ENCODE data around the gene TEX54.
"Not testable (repeated sequence)": the region's sequence is repeated elsewhere in the genome, so short reads cannot be mapped to it uniquely, and the experiment has no call there.

The TEX54 gene

GRCh38 chr11:62830904-62831519, 1.6 kb downstream of the TEX54 start:
- no peak for DNase-seq

GRCh38 chr11:62828130-62828529, 4.5 kb downstream of the TEX54 start:
- not testable (repeated sequence) for DNase-seq

- no peak for DNase-seq
Measured at GRCh38 chr11:62823677-62824076, 9.0 kb downstream of the TEX54 start.

- DNase-seq: no peak
Measured at GRCh38 chr11:62817129-62817528, 15.5 kb downstream of the TEX54 start.

GRCh38 chr11:62816557-62816956, 16.1 kb downstream of the TEX54 start:
- DNase-seq: no peak

- no peak for DNase-seq
Measured at GRCh38 chr11:62811659-62812058, 21.0 kb downstream of the TEX54 start.

GRCh38 chr11:62810748-62811147, 21.9 kb downstream of the TEX54 start:
- no peak for DNase-seq

GRCh38 chr11:62806611-62807121, 26.0 kb downstream of the TEX54 start:
- no peak for DNase-seq

- no peak for DNase-seq
Measured at GRCh38 chr11:62805961-62806441, 26.6 kb downstream of the TEX54 start.

GRCh38 chr11:62805076-62805892, 27.4 kb downstream of the TEX54 start, which contains the start of gene NXF1:
TSS of gene NXF1 (minus strand) at chr11:62805440. CDS start at chr11:62805356, 84 bp downstream.
- peak; percentile 97 for DNase-seq

- DNase-seq: no peak
Measured at GRCh38 chr11:62804310-62805075, 28.1 kb downstream of the TEX54 start.

GRCh38 chr11:62801071-62801470, 31.6 kb downstream of the TEX54 start:
- no peak for DNase-seq

- no peak for DNase-seq
Measured at GRCh38 chr11:62799486-62799885, 33.2 kb downstream of the TEX54 start.

- DNase-seq: no peak
Measured at GRCh38 chr11:62796281-62796680, 36.4 kb downstream of the TEX54 start.

- no peak for DNase-seq
Measured at GRCh38 chr11:62794201-62794775, 38.4 kb downstream of the TEX54 start.

- DNase-seq: no peak
Measured at GRCh38 chr11:62792202-62792575, 40.5 kb downstream of the TEX54 start.

- peak; percentile 86 for DNase-seq
Measured at GRCh38 chr11:62791501-62792201, 41.0 kb downstream of the TEX54 start, which contains the start of gene TMEM223. TSS of gene TMEM223 (minus strand) at chr11:62792006. CDS start at chr11:62791994, 12 bp downstream.

GRCh38 chr11:62789576-62789975, 43.1 kb downstream of the TEX54 start:
- DNase-seq: no peak

- no peak for DNase-seq
Measured at GRCh38 chr11:62788991-62789390, 43.6 kb downstream of the TEX54 start.

- DNase-seq: peak; percentile 95
Measured at GRCh38 chr11:62787005-62787759, 45.5 kb downstream of the TEX54 start, which contains the start of gene TMEM179B. TSS of gene TMEM179B (plus strand) at chr11:62787402. CDS start at chr11:62787432, 30 bp downstream.
